H1 (cell line): Measurements from ENCODE around the gene INPP4A. TPM values are rescaled to one million over a fixed set of nuclear protein-coding genes. Genes with fewer than 3 reads are reported as not detected.

ENCODE experiments used
- CHD2 ChIP-seq: IDR thresholded peaks from 2 replicates; pipeline ENCODE4 v1.6.1; 2012; ENCODE audit warnings: low read length, improper control_type of control experiment
- EZH2 ChIP-seq: fragments of 200-600 bp; sonication (generic); IDR thresholded peaks from 2 replicates; pipeline ENCODE4 v1.7.1; 2012; ENCODE audit warnings: low read depth, mild to moderate bottlenecking, moderate library complexity, low read length, inconsistent platforms; ENCODE audit not compliant: severe bottlenecking
- FOSL1 ChIP-seq: IDR thresholded peaks from 2 replicates; pipeline ENCODE4 v1.6.1; 2011; ENCODE audit warnings: mild to moderate bottlenecking, low read depth, low read length, moderate library complexity; ENCODE audit not compliant: insufficient read depth
- JUND ChIP-seq: IDR thresholded peaks from 2 replicates; pipeline ENCODE4 v1.6.1; 2011; ENCODE audit warnings: mild to moderate bottlenecking, improper control_type of control experiment, low read length
- NRF1 ChIP-seq: IDR thresholded peaks from 2 replicates; pipeline ENCODE4 v1.6.1; 2011; ENCODE audit warnings: mild to moderate bottlenecking, low read depth, low read length, improper control_type of control experiment
- polyA plus RNA-seq, 7 experiments: library from polyadenylated mRNA; depleted of rRNA in 3 of 7; stranded (reverse) in 5 of 7; unstranded in 2 of 7; fragments of >200 nt in 5 of 7; fragments of 200-250 nt in 2 of 7; gene quantifications; 1 replicate in 5 of 7; 2 replicates in 1 of 7; 4 replicates in 1 of 7; pipeline versions ENCODE4 v1.2.1 to v1.2.3, GENCODE V29; 2011 to 2013; ENCODE audit warnings: missing spikeins in 2 of 7, mixed read lengths in 2 of 7
- total RNA-seq: library from RNA; stranded (reverse); fragmentation: NEBNext Ultra II Directional; extraction: Animal tissue kit (Norgen Biotek cat#: 25700); gene quantifications from 2 replicates; pipeline ENCODE4 v1.2.1, GENCODE V29; 2021

INPP4A gene
- total and polyA plus RNA-seq, 2 of the 8 experiments (the other 6 are each of a cell fraction or from before 2014, with no cell fraction given) = 25.6 to 34.3 TPM

DNA sequence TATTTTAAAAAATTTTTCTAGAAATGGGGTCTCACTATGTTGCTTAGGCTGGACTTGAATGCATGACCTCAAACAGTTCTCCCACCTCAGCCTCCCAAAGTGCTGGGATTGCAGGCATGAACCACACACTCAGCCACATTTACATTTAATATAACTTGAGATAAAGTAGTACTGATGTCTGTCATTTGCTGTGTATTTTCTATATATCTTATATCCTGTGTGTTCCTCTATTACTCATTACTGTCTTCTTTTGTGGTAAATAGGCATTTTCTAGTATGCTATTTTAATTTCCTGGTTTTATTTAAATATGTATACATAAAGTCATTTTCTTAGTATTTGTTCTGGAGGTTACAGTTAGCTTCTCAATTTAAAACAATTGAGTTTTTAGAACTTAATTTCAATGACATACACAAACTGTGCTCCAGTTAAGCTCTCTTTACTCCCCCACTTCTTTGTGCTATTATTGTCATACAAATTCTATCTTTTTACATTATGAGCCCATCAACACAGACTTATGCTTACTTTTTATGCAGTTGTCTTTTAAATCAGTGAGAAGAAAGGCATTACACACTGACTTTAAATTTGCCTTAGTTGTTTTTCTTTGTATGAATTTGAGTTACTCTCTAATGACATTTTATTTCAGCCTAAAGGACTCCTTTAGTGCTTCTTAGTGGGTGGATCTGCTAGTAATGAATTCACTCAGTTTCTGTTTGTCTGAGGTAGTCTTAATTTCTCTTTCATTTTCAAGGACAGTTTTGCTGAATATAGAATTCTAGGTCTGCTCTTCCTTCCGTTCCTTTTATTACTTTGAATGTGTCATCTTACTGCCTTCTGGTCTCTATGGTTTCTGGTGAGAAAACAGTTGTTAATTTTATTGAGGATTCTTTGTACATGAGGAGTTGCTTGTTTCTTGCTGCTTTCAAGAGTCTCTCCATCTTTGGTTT lies 6.2 kb upstream of the INPP4A start (continued):
- TF ChIP-seq NRF1 (no peak), FOSL1 (no peak), JUND (no peak), EZH2 (no peak), CHD2 (no peak)
